ENCODE data around the gene SLC36A1.
"Not testable (repeated sequence)": the region's sequence is repeated elsewhere in the genome, so short reads cannot be mapped to it uniquely, and the experiment has no call there.

SLC36A1 gene

DNA sequence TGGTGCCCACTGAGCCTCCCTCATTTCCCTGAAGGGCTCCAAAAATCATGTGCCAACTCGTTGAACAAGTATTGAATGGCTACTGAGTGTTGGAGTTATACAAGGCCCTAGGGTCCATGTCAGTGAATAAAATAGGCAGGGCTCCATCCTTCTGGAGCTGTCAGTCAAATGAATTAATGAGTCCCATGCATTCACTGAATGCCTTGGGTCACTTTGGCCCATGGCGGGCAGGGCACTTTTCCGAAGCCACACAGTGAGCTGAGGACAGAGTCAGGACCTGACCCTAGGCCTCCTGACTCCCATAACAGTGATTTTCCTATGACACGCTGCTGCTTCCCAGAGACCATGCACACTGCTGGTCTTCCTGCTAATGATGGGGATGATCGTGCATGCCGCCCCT lies 27.3 kb upstream of the SLC36A1 start:
- no peak overlapping the region for H4K91ac ChIP-seq (ENCODE audit: low read depth, low read length, poor library complexity)
- no peak overlapping the region for H3K4me3 ChIP-seq (ENCODE audit: low read length in 2 of 2)
- no peak overlapping the region for H2BK12ac ChIP-seq (ENCODE audit: low read length)
- peaks cover 5% of the 10 kb centered on the region in 2 donors for H3K9me3 ChIP-seq (replicated peaks in 1 of 2; ENCODE audit: control insufficient read depth in 2 of 2, insufficient read depth in 1 of 2, low read depth in 1 of 2, low read length in 2 of 2)
- no peak overlapping the region for H2AK5ac ChIP-seq (ENCODE audit: low read depth, low read length)
- no peak for DNase-seq (ENCODE audit: low spot score)
- H2BK120ac ChIP-seq (ENCODE audit: low read depth, low read length), result no peak overlapping the region
- no peak overlapping the region for H2BK15ac ChIP-seq (ENCODE audit: low read length)
- no peak overlapping the region for H2BK5ac ChIP-seq (ENCODE audit: low read length)
- H3K18ac ChIP-seq (ENCODE audit: low read length), result no peak overlapping the region
- H3K14ac ChIP-seq (ENCODE audit: low read length), result no peak overlapping the region
- no peak overlapping the region for H3K4ac ChIP-seq (ENCODE audit: low read length)
- H3K4me2 ChIP-seq (ENCODE audit: insufficient read depth, low read length, poor library complexity, severe bottlenecking), result no peak overlapping the region
- no peaks in the 10 kb centered on the region for H3K36me3 ChIP-seq (replicated peaks in 1 of 2; ENCODE audit: control insufficient read depth in 2 of 2, insufficient read depth in 2 of 2, low read length in 2 of 2)
- no CpG with 5 or more reads among the region's 6 CpGs for WGBS, 2 donors (ENCODE audit: extremely low coverage in 2 of 2, insufficient read length in 2 of 2, insufficient replicate concordance in 1 of 2)
- no peak overlapping the region for H4K8ac ChIP-seq (ENCODE audit: low read depth, low read length)
- H3K23ac ChIP-seq (ENCODE audit: low read depth, low read length, poor library complexity), result no peak overlapping the region
- H3K4me1 ChIP-seq (ENCODE audit: control insufficient read depth in 2 of 2, insufficient read depth in 1 of 2, low read depth in 1 of 2, low read length in 2 of 2), result no peaks in the 10 kb centered on the region
- H3K79me1 ChIP-seq (ENCODE audit: low read depth, low read length), result no peaks in the 10 kb centered on the region
- H3K27me3 ChIP-seq (ENCODE audit: control insufficient read depth in 3 of 3, insufficient read depth in 3 of 3, low read depth in 1 of 3, low read length in 3 of 3), result peaks cover 0 to 3% (median 0%) of the 10 kb centered on the region in 3 experiments
- no peak overlapping the region for H3K27ac ChIP-seq (replicated peaks; ENCODE audit: low read length)
- no peak overlapping the region for H3K9ac ChIP-seq (ENCODE audit: low read depth, low read length, poor library complexity)
- H2AFZ ChIP-seq (ENCODE audit: low read length), result no peak overlapping the region

DNA sequence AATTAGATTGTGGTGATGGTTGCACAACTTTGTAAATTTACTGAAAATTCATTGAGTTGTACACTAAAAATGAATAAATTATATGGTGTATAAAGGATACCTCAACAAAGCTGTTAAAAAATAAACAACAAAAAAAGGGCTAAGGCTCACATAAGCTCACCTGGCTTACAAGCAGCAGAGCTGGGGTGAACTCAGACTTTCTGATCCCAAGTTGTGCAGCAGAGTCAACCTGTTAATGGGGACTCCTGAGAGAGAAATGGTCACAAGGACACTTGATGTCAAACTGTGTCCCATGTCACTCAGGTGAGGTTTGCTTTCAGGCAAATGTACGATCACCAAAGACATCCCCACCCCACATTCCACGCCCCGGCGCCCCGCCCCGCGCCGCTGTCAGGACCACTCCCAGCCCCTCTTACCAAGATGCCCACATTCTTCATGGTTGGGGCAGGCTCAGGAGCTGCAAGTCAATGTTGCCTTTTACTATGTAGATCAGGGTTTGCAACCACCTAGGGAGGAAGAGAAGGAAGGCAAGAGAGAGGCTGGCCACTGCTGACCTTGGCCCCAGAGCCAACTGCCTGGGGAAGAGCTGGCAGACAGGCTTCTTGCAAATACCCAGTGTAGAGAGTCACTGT lies 22.4 kb upstream of the SLC36A1 start:
- Histone ChIP-seq H3K9me3 (replicated peaks in 1 of 2; ENCODE audit: control insufficient read depth in 2 of 2, insufficient read depth in 1 of 2, low read depth in 1 of 2, low read length in 2 of 2) (no peaks in the 10 kb centered on the region), H4K8ac (ENCODE audit: low read depth, low read length) (no peak overlapping the region), H3K79me1 (ENCODE audit: low read depth, low read length) (no peaks in the 10 kb centered on the region), H3K27me3 (ENCODE audit: control insufficient read depth in 3 of 3, insufficient read depth in 3 of 3, low read depth in 1 of 3, low read length in 3 of 3) (peaks cover 0 to 3% (median 0%) of the 10 kb centered on the region in 3 experiments), H3K4me3 (ENCODE audit: low read length in 2 of 2) (no peak overlapping the region), H3K36me3 (replicated peaks in 1 of 2; ENCODE audit: control insufficient read depth in 2 of 2, insufficient read depth in 2 of 2, low read length in 2 of 2) (no peaks in the 10 kb centered on the region), H3K14ac (ENCODE audit: low read length) (no peak overlapping the region), H4K91ac (ENCODE audit: low read depth, low read length, poor library complexity) (no peak overlapping the region), H2BK15ac (ENCODE audit: low read length) (no peak overlapping the region), H3K18ac (ENCODE audit: low read length) (no peak overlapping the region), H2BK5ac (ENCODE audit: low read length) (no peak overlapping the region), H2AFZ (ENCODE audit: low read length) (no peak overlapping the region), H3K9ac (ENCODE audit: low read depth, low read length, poor library complexity) (no peak overlapping the region), H3K23ac (ENCODE audit: low read depth, low read length, poor library complexity) (no peak overlapping the region), H2BK120ac (ENCODE audit: low read depth, low read length) (no peak overlapping the region), H2BK12ac (ENCODE audit: low read length) (no peak overlapping the region), H3K4me1 (ENCODE audit: control insufficient read depth in 2 of 2, insufficient read depth in 1 of 2, low read depth in 1 of 2, low read length in 2 of 2) (no peaks in the 10 kb centered on the region), H3K4me2 (ENCODE audit: insufficient read depth, low read length, poor library complexity, severe bottlenecking) (no peak overlapping the region), H3K4ac (ENCODE audit: low read length) (no peak overlapping the region), H2AK5ac (ENCODE audit: low read depth, low read length) (no peak overlapping the region), H3K27ac (replicated peaks; ENCODE audit: low read length) (no peak overlapping the region)
- WGBS, 2 donors (ENCODE audit: extremely low coverage in 2 of 2, insufficient read length in 2 of 2, insufficient replicate concordance in 1 of 2), result no CpG with 5 or more reads among the region's 8 CpGs
- no peak for DNase-seq (ENCODE audit: low spot score)

- not testable (repeated sequence) for H3K36me3 ChIP-seq (replicated peaks in 1 of 2; ENCODE audit: control insufficient read depth in 2 of 2, insufficient read depth in 2 of 2, low read length in 2 of 2); H3K14ac ChIP-seq (ENCODE audit: low read length); H3K4me2 ChIP-seq (ENCODE audit: insufficient read depth, low read length, poor library complexity, severe bottlenecking); H2BK5ac ChIP-seq (ENCODE audit: low read length); H3K9ac ChIP-seq (ENCODE audit: low read depth, low read length, poor library complexity); H3K4me1 ChIP-seq (ENCODE audit: control insufficient read depth in 2 of 2, insufficient read depth in 1 of 2, low read depth in 1 of 2, low read length in 2 of 2); H3K79me1 ChIP-seq (ENCODE audit: low read depth, low read length); H3K23ac ChIP-seq (ENCODE audit: low read depth, low read length, poor library complexity); H2AFZ ChIP-seq (ENCODE audit: low read length); H4K91ac ChIP-seq (ENCODE audit: low read depth, low read length, poor library complexity); H2BK12ac ChIP-seq (ENCODE audit: low read length); H3K9me3 ChIP-seq (replicated peaks in 1 of 2; ENCODE audit: control insufficient read depth in 2 of 2, insufficient read depth in 1 of 2, low read depth in 1 of 2, low read length in 2 of 2); H3K27me3 ChIP-seq (ENCODE audit: control insufficient read depth in 3 of 3, insufficient read depth in 3 of 3, low read depth in 1 of 3, low read length in 3 of 3); H2BK120ac ChIP-seq (ENCODE audit: low read depth, low read length); H2AK5ac ChIP-seq (ENCODE audit: low read depth, low read length); H3K4ac ChIP-seq (ENCODE audit: low read length); H2BK15ac ChIP-seq (ENCODE audit: low read length); H3K4me3 ChIP-seq (ENCODE audit: low read length in 2 of 2); DNase-seq (ENCODE audit: low spot score); H4K8ac ChIP-seq (ENCODE audit: low read depth, low read length); H3K27ac ChIP-seq (replicated peaks; ENCODE audit: low read length); H3K18ac ChIP-seq (ENCODE audit: low read length)
- no CpG with 5 or more reads among the region's 6 CpGs for WGBS, 2 donors (ENCODE audit: extremely low coverage in 2 of 2, insufficient read length in 2 of 2, insufficient replicate concordance in 1 of 2)
These were observed 21.1 kb upstream of the SLC36A1 start for GRCh38 chr5:151426347-151426746.

DNA sequence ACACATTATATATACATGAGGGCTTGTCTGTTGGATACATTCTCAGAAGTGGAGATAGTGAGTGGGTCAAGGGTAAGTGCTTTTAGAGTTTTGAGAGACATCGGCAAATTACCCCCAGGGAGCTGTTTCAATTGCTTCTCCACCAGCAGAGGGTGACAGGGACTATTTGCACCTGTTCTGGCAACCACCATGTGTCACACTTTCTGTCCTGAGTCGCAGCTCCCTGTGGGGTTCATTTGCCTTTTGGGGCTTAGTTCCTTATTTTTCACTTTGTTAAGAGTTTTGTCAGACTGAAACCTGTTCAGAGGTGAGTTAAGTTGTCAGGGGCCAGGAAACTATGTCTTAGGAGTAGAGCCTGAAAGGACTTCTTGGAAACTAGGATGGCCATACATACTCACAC lies 20.1 kb upstream of the SLC36A1 start:
- no peak overlapping the region for H2BK15ac ChIP-seq (ENCODE audit: low read length)
- no peak overlapping the region for H3K14ac ChIP-seq (ENCODE audit: low read length)
- H3K4me1 ChIP-seq (ENCODE audit: control insufficient read depth in 2 of 2, insufficient read depth in 1 of 2, low read depth in 1 of 2, low read length in 2 of 2), result no peaks in the 10 kb centered on the region
- no peak overlapping the region for H2AK5ac ChIP-seq (ENCODE audit: low read depth, low read length)
- H3K18ac ChIP-seq (ENCODE audit: low read length), result no peak overlapping the region
- H3K27me3 ChIP-seq (ENCODE audit: control insufficient read depth in 3 of 3, insufficient read depth in 3 of 3, low read depth in 1 of 3, low read length in 3 of 3), result peaks cover 0 to 3% (median 0%) of the 10 kb centered on the region in 3 experiments
- H3K27ac ChIP-seq (replicated peaks; ENCODE audit: low read length), result no peak overlapping the region
- no peaks in the 10 kb centered on the region for H3K79me1 ChIP-seq (ENCODE audit: low read depth, low read length)
- H3K36me3 ChIP-seq (replicated peaks in 1 of 2; ENCODE audit: control insufficient read depth in 2 of 2, insufficient read depth in 2 of 2, low read length in 2 of 2), result no peaks in the 10 kb centered on the region
- H2BK5ac ChIP-seq (ENCODE audit: low read length), result no peak overlapping the region
- no peak overlapping the region for H3K4me3 ChIP-seq (ENCODE audit: low read length in 2 of 2)
- DNase-seq (ENCODE audit: low spot score), result no peak
- no peak overlapping the region for H3K9ac ChIP-seq (ENCODE audit: low read depth, low read length, poor library complexity)
- no CpG with 5 or more reads among the region's 2 CpGs for WGBS, 2 donors (ENCODE audit: extremely low coverage in 2 of 2, insufficient read length in 2 of 2, insufficient replicate concordance in 1 of 2)
- no peak overlapping the region for H2BK120ac ChIP-seq (ENCODE audit: low read depth, low read length)
- H3K4ac ChIP-seq (ENCODE audit: low read length), result no peak overlapping the region
- no peak overlapping the region for H4K91ac ChIP-seq (ENCODE audit: low read depth, low read length, poor library complexity)
- H2AFZ ChIP-seq (ENCODE audit: low read length), result no peak overlapping the region
- H4K8ac ChIP-seq (ENCODE audit: low read depth, low read length), result no peak overlapping the region
- no peaks in the 10 kb centered on the region for H3K9me3 ChIP-seq (replicated peaks in 1 of 2; ENCODE audit: control insufficient read depth in 2 of 2, insufficient read depth in 1 of 2, low read depth in 1 of 2, low read length in 2 of 2)
- H2BK12ac ChIP-seq (ENCODE audit: low read length), result no peak overlapping the region
- no peak overlapping the region for H3K4me2 ChIP-seq (ENCODE audit: insufficient read depth, low read length, poor library complexity, severe bottlenecking)
- H3K23ac ChIP-seq (ENCODE audit: low read depth, low read length, poor library complexity), result no peak overlapping the region

All from neuronal stem cell (in vitro differentiated cells).